OCI-LY1 (cell line): ENCODE data around the gene S1PR4.

Source experiments
- H2AFZ ChIP-seq: fragments of 200-600 bp; sonication (generic), shearing (Covaris generic); 2 replicates; pipeline ENCODE4 v1.6.0; 2014; ENCODE audit warnings: antibody characterized with exemption, mild to moderate bottlenecking, low read length
- H3F3A ChIP-seq: fragments of 200-600 bp; sonication (generic), shearing (Covaris generic); 2 replicates; pipeline ENCODE4 v1.6.0; 2014; ENCODE audit warnings: mild to moderate bottlenecking, antibody characterized with exemption, low read length, moderate library complexity; ENCODE audit not compliant: insufficient read depth
- H3K27ac ChIP-seq: fragments of 200-600 bp; sonication (generic); 2 replicates; pipeline ENCODE4 v1.5.1; 2014; ENCODE audit warnings: low read length, mixed run types, mild to moderate bottlenecking, low read depth; ENCODE audit not compliant: poor library complexity, severe bottlenecking
- H3K27me3 ChIP-seq: fragments of 200-600 bp; sonication (generic); 2 replicates; pipeline ENCODE4 v1.6.0; 2014; ENCODE audit warnings: antibody characterized with exemption, mild to moderate bottlenecking, low read length, moderate library complexity; ENCODE audit not compliant: insufficient read depth
- H3K36me3 ChIP-seq: fragments of 200-600 bp; sonication (generic); 2 replicates; pipeline ENCODE4 v1.6.1; 2014; ENCODE audit warnings: mild to moderate bottlenecking, antibody characterized with exemption, low read length, moderate library complexity, mixed read lengths; ENCODE audit not compliant: insufficient read depth
- H3K4me1 ChIP-seq: fragments of 200-600 bp; sonication (generic); 2 replicates; pipeline ENCODE4 v1.5.1; 2014; ENCODE audit warnings: mild to moderate bottlenecking, low read length, moderate library complexity; ENCODE audit not compliant: insufficient read depth, severe bottlenecking
- H3K4me2 ChIP-seq: fragments of 200-600 bp; sonication (generic), shearing (Covaris generic); 2 replicates; pipeline ENCODE4 v1.6.1; 2014; ENCODE audit warnings: low read length
- H3K4me3 ChIP-seq: fragments of 200-600 bp; sonication (generic); 2 replicates; pipeline ENCODE4 v1.5.1; 2014; ENCODE audit warnings: low read length, low read depth, mild to moderate bottlenecking, mixed read lengths; ENCODE audit not compliant: poor library complexity, severe bottlenecking
- H3K79me2 ChIP-seq: fragments of 200-600 bp; shearing (Covaris generic); 2 replicates; pipeline ENCODE4 v1.6.1; 2016; ENCODE audit warnings: mixed run types, low read length, mixed read lengths; ENCODE audit not compliant: insufficient read depth
- H3K9ac ChIP-seq: fragments of 200-600 bp; sonication (generic), shearing (Covaris generic); 2 replicates; pipeline ENCODE4 v1.6.1; 2014; ENCODE audit warnings: mild to moderate bottlenecking, low read length, mixed read lengths
- H3K9me2 ChIP-seq: fragments of 200-600 bp; sonication (generic), shearing (Covaris generic); 2 replicates; pipeline ENCODE4 v1.6.1; 2014; ENCODE audit warnings: low read depth, mild to moderate bottlenecking, low read length, mixed read lengths
- H3K9me3 ChIP-seq: fragments of 200-600 bp; shearing (Covaris generic); 2 replicates; pipeline ENCODE4 v1.6.1; 2014; ENCODE audit warnings: low read length, mixed read lengths
- H4K20me1 ChIP-seq: fragments of 200-600 bp; sonication (generic), shearing (Covaris generic); 2 replicates; pipeline ENCODE4 v1.6.0; 2016; ENCODE audit warnings: mild to moderate bottlenecking, low read length; ENCODE audit not compliant: insufficient read depth
- CTCF ChIP-seq: fragments of 200-600 bp; sonication (generic), shearing (Covaris generic); IDR thresholded peaks from 2 replicates; pipeline ENCODE4 v1.5.1; 2017; ENCODE audit warnings: mild to moderate bottlenecking, antibody characterized with exemption, low read length, moderate library complexity, mixed read lengths
- EZH2 ChIP-seq: fragments of 200-600 bp; sonication (generic), shearing (Covaris generic); IDR thresholded peaks from 2 replicates; pipeline ENCODE4 v1.8.0; 2017; ENCODE audit warnings: borderline replicate concordance, mixed run types, mild to moderate bottlenecking, antibody characterized with exemption, low read length, moderate library complexity, mixed read lengths

The S1PR4 gene

GRCh38 chr19:3208317-3209207 is 30.0 kb downstream of the S1PR4 start:
- H3K4me3 ChIP-seq: no peak overlapping the region
- peaks cover 37% of the 10 kb centered on the region for H3K36me3 ChIP-seq
- H3K9ac ChIP-seq: no peak overlapping the region
- TF ChIP-seq EZH2 (no peak), CTCF (no peak)
- H3K4me1 ChIP-seq: peaks cover 5% of the 10 kb centered on the region
- no peak overlapping the region for H3K4me2 ChIP-seq
- H3K27me3 ChIP-seq: no peaks in the 10 kb centered on the region
- no peaks in the 10 kb centered on the region for H4K20me1 ChIP-seq
- H2AFZ ChIP-seq: no peak overlapping the region
- H3K9me3 ChIP-seq: no peaks in the 10 kb centered on the region
- H3K79me2 ChIP-seq: no peaks in the 10 kb centered on the region
- no peak overlapping the region for H3K27ac ChIP-seq
- no peaks in the 10 kb centered on the region for H3K9me2 ChIP-seq
- no peaks in the 10 kb centered on the region for H3F3A ChIP-seq

GRCh38 chr19:3210347-3211017 is 31.9 kb downstream of the S1PR4 start:
- H3K27ac ChIP-seq: no peak overlapping the region
- no peaks in the 10 kb centered on the region for H3K9me3 ChIP-seq
- H3K4me1 ChIP-seq: peaks cover 8% of the 10 kb centered on the region
- H3K9me2 ChIP-seq: no peaks in the 10 kb centered on the region
- H3F3A ChIP-seq: no peaks in the 10 kb centered on the region
- H3K4me2 ChIP-seq: no peak overlapping the region
- no peak overlapping the region for H3K9ac ChIP-seq
- no peaks in the 10 kb centered on the region for H3K27me3 ChIP-seq
- H3K36me3 ChIP-seq: peaks cover 35% of the 10 kb centered on the region
- TF ChIP-seq EZH2 (no peak), CTCF (peak; percentile 70)
- no peak overlapping the region for H3K4me3 ChIP-seq
- H4K20me1 ChIP-seq: no peaks in the 10 kb centered on the region
- no peak overlapping the region for H2AFZ ChIP-seq
- no peaks in the 10 kb centered on the region for H3K79me2 ChIP-seq

GRCh38 chr19:3211191-3211590 is 32.6 kb downstream of the S1PR4 start:
- Histone ChIP-seq H3K4me1 (peaks cover 8% of the 10 kb centered on the region), H3K9me2 (no peaks in the 10 kb centered on the region), H3K9ac (no peak overlapping the region), H3K79me2 (no peaks in the 10 kb centered on the region), H3K36me3 (peaks cover 32% of the 10 kb centered on the region), H3K4me3 (no peak overlapping the region), H3K27ac (no peak overlapping the region), H4K20me1 (no peaks in the 10 kb centered on the region), H2AFZ (no peak overlapping the region), H3K9me3 (no peaks in the 10 kb centered on the region), H3K27me3 (no peaks in the 10 kb centered on the region), H3F3A (no peaks in the 10 kb centered on the region), H3K4me2 (no peak overlapping the region)
- TF ChIP-seq EZH2: no peak
- no peak for TF ChIP-seq CTCF
